Natural killer cell treated with Interleukin-12 subunit alpha and Interleukin-12 subunit beta and Interleukin-15 and Interleukin-18, amount 100 ng/mL, for 72 hours (primary cell): ENCODE measurements around the gene SLC25A23. TPM values are rescaled to one million over a fixed set of nuclear protein-coding genes. Genes with fewer than 3 reads are reported as not detected.
A peak's percentile ranks its signal among the peaks of the same experiment; 100 is the strongest.

Experiments used
- ATAC-seq, 2 donors: fragments of 150-1000 bp; cut with Tn5 transposase in 1 of 2; sonication (Bioruptor Pico), chemical (Tn5 transposase) in 1 of 2; 2 replicates each; pipeline ENCODE4 v1.10.0; 2021
- DNase-seq: peaks from one replicate; pipeline ENCODE4 v3.0.0; 2022; ENCODE audit warnings: low spot score
- H3K27ac Mint-ChIP-seq, 2 donors: 1 replicate in 1 of 2; 2 replicates in 1 of 2; pipeline ENCODE4 v1.8.0; 2022; ENCODE audit warnings: mixed read lengths in 2 of 2, mild to moderate bottlenecking in 1 of 2, moderate library complexity in 1 of 2
- H3K27me3 Mint-ChIP-seq, 2 donors: 1 replicate in 1 of 2; 2 replicates in 1 of 2; pipeline ENCODE4 v1.8.0; 2022; ENCODE audit warnings: mixed read lengths in 2 of 2
- H3K36me3 Mint-ChIP-seq: one replicate; pipeline ENCODE4 v1.8.0; 2022; ENCODE audit warnings: mixed read lengths
- H3K4me1 Mint-ChIP-seq, 2 donors: 1 replicate in 1 of 2; 2 replicates in 1 of 2; pipeline ENCODE4 v1.8.0; 2022; ENCODE audit warnings: low read depth in 2 of 2, mixed read lengths in 2 of 2, mild to moderate bottlenecking in 1 of 2
- H3K4me3 Mint-ChIP-seq: one replicate; pipeline ENCODE4 v1.8.0; 2022; ENCODE audit warnings: mixed read lengths
- H3K9me3 Mint-ChIP-seq: 2 replicates; pipeline ENCODE4 v1.8.0; 2022; ENCODE audit warnings: mixed read lengths
- total RNA-seq, 2 donors: library from RNA; stranded (reverse); gene quantifications; one replicate each; pipeline ENCODE4 v1.2.3, GENCODE V29; 2022

SLC25A23 gene
- total RNA-seq, 2 donors from 2014 or later, result 5.4 to 10.5 TPM

DNA sequence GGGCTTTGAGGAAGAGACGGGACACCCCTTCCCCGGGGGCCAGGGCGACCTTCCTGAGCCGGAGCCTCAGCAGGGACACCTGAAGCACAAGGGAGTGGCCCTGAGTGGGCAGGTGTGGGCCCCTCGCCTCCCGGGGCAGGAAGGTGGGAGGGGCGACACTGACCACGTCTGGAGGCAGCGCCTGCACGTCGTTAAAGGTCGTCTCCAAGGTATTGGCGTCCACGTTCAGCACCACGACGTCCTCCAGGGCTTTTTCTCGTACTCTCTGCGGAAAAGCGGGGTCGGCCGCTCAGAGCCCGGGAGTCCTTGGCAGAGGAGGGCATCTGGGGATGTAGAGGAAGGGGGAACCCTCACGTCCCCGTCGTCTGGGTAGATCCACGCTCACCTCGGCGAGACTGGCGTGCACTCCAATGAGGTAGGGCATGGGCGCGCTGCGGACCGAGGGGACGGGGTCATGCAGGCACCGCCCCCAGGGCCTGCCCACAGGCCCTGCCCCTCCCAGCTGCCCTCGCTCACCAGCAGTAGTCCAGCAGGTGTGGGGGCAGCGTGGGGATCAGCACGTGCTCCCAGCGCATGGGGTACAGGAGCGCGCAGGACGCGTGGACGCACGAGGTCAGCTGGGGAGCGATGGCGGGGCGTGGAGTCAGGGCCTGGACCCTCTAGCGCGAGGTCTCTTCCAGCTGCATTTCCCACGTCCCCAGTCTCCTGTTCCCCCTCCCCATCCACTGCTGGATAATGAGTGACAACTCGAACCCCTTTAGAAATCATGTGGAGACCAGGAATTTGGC lies 15.9 kb upstream of the SLC25A23 start:
- H3K4me3 Mint-ChIP-seq, result no peak overlapping the region
- H3K9me3 Mint-ChIP-seq, result no peaks in the 10 kb centered on the region
- no peak overlapping the region for H3K27ac Mint-ChIP-seq
- no peak for DNase-seq
- peaks cover 7 to 8% of the 10 kb centered on the region in 2 donors for H3K4me1 Mint-ChIP-seq
- no peak for ATAC-seq
- no peaks in the 10 kb centered on the region for H3K36me3 Mint-ChIP-seq
- H3K27me3 Mint-ChIP-seq, result no peaks in the 10 kb centered on the region

DNA sequence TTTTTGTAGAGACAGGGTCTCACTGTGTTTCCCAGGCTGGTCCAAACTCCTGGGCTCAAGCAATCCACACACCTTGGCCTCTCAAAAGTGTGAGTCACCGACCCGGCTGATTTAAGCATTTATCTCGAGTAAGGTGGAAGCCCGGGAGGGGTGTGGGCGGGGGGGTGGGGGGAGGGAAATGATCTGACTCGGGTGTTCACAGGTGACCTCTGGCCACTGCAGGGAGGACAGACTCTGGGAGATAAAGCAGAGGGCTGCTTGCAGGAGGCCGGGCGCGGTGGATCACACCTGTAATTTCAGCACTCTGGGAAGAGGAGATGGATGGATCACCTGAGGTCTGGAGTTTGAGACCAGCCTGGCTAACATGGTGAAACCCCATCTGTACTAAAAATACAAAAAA lies 14.1 kb upstream of the SLC25A23 start:
- no peak overlapping the region for H3K4me3 Mint-ChIP-seq
- H3K36me3 Mint-ChIP-seq, result no peaks in the 10 kb centered on the region
- H3K9me3 Mint-ChIP-seq, result no peaks in the 10 kb centered on the region
- H3K27me3 Mint-ChIP-seq, result no peaks in the 10 kb centered on the region
- no peak overlapping the region for H3K27ac Mint-ChIP-seq
- H3K4me1 Mint-ChIP-seq, result no peaks in the 10 kb centered on the region
- DNase-seq (no peak), ATAC-seq (no peak)

DNA sequence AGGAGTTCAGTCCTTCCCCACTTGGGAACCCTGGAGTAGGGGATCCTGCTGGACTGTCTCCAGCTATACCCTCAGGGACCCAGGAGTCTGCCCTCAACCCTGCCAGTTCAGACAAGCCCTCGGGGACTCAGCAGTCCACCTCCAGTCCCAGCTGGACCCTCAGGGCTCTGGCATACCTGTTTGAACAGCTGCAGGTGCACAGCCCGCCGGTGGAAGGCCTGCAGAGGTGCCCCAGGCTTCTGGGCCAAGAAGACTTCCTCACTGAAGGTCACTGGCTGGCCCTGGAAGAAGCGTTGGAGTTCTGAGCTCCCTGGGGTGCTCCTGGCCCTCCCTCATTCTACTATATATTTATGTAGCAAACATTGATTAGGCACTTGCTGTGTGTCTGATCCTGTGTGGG lies 13.1 kb upstream of the SLC25A23 start:
- Mint-ChIP-seq H3K4me3 (no peak overlapping the region), H3K27me3 (no peaks in the 10 kb centered on the region), H3K9me3 (no peaks in the 10 kb centered on the region), H3K4me1 (no peaks in the 10 kb centered on the region), H3K27ac (no peak overlapping the region), H3K36me3 (no peaks in the 10 kb centered on the region)
- no peak for ATAC-seq
- DNase-seq, result no peak

DNA sequence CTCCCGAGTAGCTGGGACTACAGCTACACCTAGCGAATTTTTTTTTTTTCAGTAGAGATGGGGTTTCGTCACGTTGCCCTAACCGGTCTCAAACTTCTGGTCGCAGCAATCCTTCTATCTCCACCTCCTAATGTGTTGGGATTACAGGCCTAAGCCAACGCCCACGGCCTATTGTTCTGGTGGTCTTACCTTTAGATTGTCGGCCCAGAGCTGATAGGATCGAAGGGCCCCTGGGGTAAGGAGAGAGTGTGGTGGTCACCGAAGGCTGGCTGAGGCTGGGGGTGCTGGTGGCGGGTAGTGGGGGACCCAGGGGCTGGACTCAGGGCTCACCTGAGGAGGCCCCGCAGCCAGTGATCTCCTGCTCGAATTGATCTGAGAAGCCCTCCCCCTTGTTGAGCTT lies 11.5 kb upstream of the SLC25A23 start:
- no peaks in the 10 kb centered on the region for H3K36me3 Mint-ChIP-seq
- H3K4me3 Mint-ChIP-seq, result no peak overlapping the region
- H3K27me3 Mint-ChIP-seq, result no peaks in the 10 kb centered on the region
- no peaks in the 10 kb centered on the region for H3K9me3 Mint-ChIP-seq
- ATAC-seq, result no peak
- H3K4me1 Mint-ChIP-seq, result no peaks in the 10 kb centered on the region
- DNase-seq, result no peak
- H3K27ac Mint-ChIP-seq, result no peak overlapping the region

DNA sequence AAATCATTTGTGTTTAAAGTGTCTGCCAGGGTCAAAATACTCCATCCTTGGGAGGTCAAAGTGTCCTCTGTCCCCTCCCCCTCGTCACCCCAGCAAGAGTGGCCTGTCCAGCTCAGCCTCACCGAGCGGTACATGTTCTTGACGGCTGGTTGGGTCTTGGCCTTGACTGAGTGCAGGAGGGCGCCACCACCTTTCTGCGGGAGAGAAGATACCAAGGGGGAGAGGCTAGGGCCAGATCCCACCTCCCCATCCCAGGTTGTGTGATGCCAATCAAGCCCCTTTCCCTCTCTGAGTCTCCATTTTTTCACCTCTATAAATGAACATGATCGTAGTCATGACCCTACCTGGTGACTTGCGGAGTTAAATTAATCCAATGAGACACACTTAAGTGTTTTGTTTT lies 10.6 kb upstream of the SLC25A23 start:
- Mint-ChIP-seq H3K27ac (no peak overlapping the region), H3K9me3 (no peaks in the 10 kb centered on the region), H3K36me3 (no peaks in the 10 kb centered on the region), H3K4me3 (no peak overlapping the region), H3K27me3 (no peaks in the 10 kb centered on the region), H3K4me1 (no peaks in the 10 kb centered on the region)
- ATAC-seq (no peak), DNase-seq (no peak)

DNA sequence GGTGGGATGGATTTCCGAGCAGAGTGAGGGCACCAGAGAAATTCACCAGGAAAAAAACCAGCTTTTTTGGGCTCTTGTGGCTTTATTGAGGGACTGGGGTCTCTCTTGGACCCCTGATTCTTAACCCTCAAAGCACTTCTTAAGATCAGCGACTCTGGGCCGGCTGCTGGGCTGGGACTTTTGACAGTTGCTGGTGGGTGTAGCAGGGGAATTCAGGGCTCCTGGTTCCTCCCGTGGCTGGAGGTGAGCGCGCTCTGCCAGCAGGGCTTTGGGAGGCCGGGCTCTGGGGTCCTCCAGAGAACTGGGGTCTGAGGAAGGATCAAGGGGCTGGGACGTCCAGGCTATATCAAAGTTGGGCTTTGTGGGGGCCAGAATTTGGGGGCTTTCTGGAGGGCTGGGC lies 7.8 kb upstream of the SLC25A23 start:
- Mint-ChIP-seq H3K27me3 (no peaks in the 10 kb centered on the region), H3K36me3 (no peaks in the 10 kb centered on the region), H3K9me3 (no peaks in the 10 kb centered on the region), H3K27ac (no peak overlapping the region), H3K4me3 (no peak overlapping the region), H3K4me1 (peaks cover 0 to 6% of the 10 kb centered on the region in 2 donors)
- DNase-seq (no peak), ATAC-seq (no peak)

DNA sequence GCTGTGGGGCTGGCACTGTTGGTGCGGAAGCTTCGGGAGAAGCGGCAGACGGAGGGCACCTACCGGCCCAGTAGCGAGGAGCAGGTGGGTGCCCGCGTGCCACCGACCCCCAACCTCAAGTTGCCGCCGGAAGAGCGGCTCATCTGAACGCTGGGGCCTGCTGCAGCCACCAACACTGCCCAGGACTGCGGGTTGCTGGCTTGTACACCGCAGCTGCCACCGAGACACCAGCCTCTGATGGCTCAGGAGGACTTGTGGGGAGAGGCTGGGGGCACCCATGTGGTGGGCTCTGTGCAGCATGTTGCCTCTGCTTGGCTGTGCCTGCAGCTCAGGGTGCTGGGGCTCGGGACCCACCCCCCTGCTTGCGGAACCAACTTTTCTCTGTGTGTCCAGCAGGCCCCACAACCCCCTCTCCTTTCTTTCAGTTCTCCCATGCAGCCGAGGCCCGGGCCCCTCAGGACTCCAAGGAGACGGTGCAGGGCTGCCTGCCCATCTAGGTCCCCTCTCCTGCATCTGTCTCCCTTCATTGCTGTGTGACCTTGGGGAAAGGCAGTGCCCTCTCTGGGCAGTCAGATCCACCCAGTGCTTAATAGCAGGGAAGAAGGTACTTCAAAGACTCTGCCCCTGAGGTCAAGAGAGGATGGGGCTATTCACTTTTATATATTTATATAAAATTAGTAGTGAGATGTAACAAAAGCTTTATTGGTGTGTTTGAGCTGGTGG lies 7.1 kb upstream of the SLC25A23 start:
- no peak overlapping the region for H3K4me3 Mint-ChIP-seq
- peak in 1 of 2 donors; percentile 14 for ATAC-seq
- no peaks in the 10 kb centered on the region for H3K9me3 Mint-ChIP-seq
- H3K27ac Mint-ChIP-seq, result no peak overlapping the region
- H3K27me3 Mint-ChIP-seq, result no peaks in the 10 kb centered on the region
- no peaks in the 10 kb centered on the region for H3K36me3 Mint-ChIP-seq
- H3K4me1 Mint-ChIP-seq, result peaks cover 0 to 6% of the 10 kb centered on the region in 2 donors
- no peak for DNase-seq

DNA sequence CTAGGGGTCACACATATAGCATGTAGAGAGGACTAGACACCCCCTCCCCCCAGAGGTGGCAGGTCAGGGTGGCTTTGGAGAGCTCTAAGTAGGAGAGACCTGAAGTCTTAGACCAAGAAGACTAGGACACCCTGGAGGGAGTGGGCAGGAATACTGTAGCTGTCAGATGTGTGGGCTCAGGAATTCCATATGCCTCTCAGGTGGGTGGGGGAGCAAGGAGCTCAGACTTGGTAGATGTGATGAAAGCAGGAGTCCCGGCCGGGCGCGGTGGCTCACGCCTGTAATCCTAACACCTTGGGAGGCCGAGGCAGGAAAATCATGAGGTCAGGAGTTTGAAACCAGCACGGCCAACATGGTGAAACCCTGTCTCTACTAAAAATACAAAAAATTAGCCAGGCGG lies 6.1 kb upstream of the SLC25A23 start:
- Mint-ChIP-seq H3K27me3 (no peaks in the 10 kb centered on the region), H3K36me3 (no peaks in the 10 kb centered on the region), H3K4me3 (no peak overlapping the region), H3K9me3 (no peaks in the 10 kb centered on the region), H3K27ac (no peak overlapping the region), H3K4me1 (peaks cover 1 to 7% of the 10 kb centered on the region in 2 donors)
- DNase-seq (no peak), ATAC-seq (no peak)

DNA sequence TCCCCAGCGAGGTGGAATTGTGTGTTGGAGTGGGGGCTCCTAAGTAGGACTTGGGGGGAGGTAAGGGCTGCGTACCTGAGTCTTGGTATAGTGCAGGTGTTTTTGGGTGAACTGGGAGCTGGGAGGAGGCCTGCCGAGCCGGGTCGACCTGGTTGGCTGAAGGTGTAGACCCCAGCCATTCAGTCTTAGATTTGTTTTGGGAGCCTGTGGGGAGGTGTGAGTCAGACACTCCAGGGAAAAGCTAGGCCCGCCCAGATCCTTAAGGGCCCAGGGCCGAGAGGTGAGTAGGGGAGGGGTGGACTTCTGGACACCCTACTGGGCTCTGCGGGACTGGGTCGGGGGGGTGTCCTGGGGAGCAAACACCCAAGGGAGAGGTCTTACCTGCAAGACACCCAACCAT lies 5.4 kb upstream of the SLC25A23 start:
- Mint-ChIP-seq H3K27me3 (no peaks in the 10 kb centered on the region), H3K27ac (no peak overlapping the region), H3K4me1 (peaks cover 8 to 12% of the 10 kb centered on the region in 2 donors), H3K36me3 (no peaks in the 10 kb centered on the region), H3K4me3 (no peak overlapping the region), H3K9me3 (no peaks in the 10 kb centered on the region)
- no peak for ATAC-seq
- DNase-seq, result no peak

DNA sequence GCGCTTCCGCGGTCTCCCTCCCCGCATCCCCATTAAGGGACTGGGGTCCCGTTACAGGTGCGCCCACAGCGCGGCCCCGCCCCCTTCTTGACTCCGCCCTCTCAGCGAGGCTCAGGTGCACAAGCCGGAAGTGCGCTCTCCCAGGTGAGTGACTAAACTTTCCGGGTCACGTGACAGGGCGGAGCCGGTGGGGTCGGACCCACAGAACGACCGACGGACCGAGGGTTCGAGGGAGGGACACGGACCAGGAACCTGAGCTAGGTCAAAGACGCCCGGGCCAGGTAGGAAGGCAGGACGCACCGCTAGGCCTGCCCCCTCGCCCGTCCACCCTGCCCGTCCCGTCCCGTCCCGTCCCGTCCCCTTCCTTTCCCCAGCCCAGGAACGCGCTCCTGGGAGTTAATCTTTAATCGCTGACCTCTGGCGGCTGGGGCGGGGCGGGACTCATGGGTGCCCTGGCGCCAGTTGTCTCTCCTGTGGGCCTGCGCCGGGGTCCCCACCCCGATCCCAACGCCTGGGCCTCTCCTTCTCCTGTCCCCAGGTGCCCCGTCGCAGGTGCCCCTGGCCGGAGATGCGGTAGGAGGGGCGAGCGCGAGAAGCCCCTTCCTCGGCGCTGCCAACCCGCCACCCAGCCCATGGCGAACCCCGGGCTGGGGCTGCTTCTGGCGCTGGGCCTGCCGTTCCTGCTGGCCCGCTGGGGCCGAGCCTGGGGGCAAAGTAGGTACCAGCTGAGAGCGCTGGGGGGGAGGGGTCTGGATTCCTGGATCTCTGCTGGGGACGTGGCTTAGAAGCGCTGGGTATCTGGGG lies 4.7 kb upstream of the SLC25A23 start, which contains the start of gene CRB3:
Gene CRB3 (plus strand): TSS at position 202 of the 804 bp plus-strand sequence. CDS start 431 bp downstream, at position 633.
- no peak for ATAC-seq
- no peaks in the 10 kb centered on the region for H3K36me3 Mint-ChIP-seq
- H3K4me3 Mint-ChIP-seq, result no peak within 1 kb of the TSS
- no peak within 1 kb of the TSS for H3K27ac Mint-ChIP-seq
- no peaks in the 10 kb centered on the region for H3K27me3 Mint-ChIP-seq
- no peak for DNase-seq
- peaks cover 11 to 13% of the 10 kb centered on the region in 2 donors for H3K4me1 Mint-ChIP-seq
- no peaks in the 10 kb centered on the region for H3K9me3 Mint-ChIP-seq

DNA sequence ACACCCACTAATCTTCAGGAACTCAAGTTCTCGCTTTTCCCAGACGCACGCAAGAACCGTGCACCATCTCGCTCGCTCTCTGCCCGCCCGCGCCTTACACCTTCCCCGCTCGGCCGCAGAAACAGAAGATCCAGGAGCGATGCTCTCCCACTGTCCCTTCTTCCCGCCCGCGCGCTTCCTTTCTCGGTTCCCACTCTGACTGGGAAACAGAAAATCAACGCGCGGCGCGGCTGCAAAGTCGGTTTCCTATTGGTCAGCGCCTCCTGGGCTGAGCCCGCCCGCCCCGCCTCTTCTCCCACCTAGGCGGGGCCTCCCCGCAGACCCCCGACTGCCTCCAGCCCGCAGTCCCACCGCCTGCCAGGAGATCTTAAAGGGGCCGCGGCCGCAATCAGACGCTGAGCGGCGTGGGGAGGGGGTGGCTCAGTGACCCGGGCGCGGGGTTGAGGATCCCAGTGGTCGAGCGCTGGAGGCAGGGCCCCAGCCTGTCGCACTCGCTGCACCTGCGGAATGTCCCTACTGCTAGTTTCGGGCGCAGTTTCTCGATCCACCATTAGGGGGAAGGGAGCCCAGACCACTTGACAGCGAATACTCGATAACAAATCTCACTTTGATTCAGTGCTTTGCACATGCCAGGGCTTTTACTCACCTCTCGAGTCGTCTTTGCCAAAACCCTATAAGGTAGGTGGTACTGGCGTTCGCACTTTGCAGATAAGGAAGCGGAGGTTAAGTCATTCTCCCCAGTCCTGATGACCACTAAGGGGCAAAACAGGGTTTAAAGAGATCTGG lies 700 bp upstream of the SLC25A23 start:
- DNase-seq (peak; percentile 98), ATAC-seq (peak; percentile 93 to 95)
- no peaks in the 10 kb centered on the region for H3K9me3 Mint-ChIP-seq
- peak overlapping the region; percentile 95 for H3K4me3 Mint-ChIP-seq
- no peaks in the 10 kb centered on the region for H3K27me3 Mint-ChIP-seq
- no peaks in the 10 kb centered on the region for H3K36me3 Mint-ChIP-seq
- peaks cover 17 to 19% of the 10 kb centered on the region in 2 donors for H3K4me1 Mint-ChIP-seq
- H3K27ac Mint-ChIP-seq, result peak overlapping the region; percentile 80 to 83

DNA sequence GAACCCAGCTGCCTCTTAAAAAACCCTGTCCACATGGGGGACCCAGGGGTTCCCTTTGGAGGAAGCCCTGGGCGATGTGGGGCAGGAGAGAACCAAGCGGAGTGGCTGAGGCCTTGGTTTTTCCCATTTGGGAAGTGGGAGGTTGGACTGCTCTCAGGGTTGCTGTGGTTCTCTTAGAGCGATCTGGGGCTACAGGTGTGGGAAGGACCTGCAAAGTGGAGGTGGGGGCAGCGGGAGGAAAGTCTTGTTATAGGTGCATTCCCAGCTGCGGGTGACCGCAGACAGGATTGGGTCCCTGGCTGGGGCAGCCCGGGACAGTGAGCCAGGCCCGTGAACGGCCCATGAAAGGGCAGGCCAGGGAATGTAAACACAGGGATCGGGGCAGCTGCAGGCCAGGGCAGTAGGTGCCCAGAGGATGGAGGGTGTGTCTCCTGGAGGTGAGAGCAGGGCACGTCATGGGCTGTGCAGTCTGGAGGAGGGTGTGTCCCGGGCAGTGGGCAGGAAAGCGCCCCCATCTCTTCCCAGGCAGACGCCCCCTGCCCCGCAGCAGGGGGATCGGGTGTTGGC lies 814 bp downstream of the SLC25A23 start:
- H3K27me3 Mint-ChIP-seq, result no peaks in the 10 kb centered on the region
- peak overlapping the region; percentile 90 for H3K4me3 Mint-ChIP-seq
- H3K9me3 Mint-ChIP-seq, result no peaks in the 10 kb centered on the region
- peaks cover 13 to 17% of the 10 kb centered on the region in 2 donors for H3K4me1 Mint-ChIP-seq
- H3K36me3 Mint-ChIP-seq, result no peaks in the 10 kb centered on the region
- DNase-seq, result no peak
- H3K27ac Mint-ChIP-seq, result peak overlapping the region in 1 of 2 donors; percentile 68
- no peak for ATAC-seq
